Effector CD8-positive, alpha-beta T cell (primary cell): Measurements from ENCODE around the gene SULT2B1.
A peak's percentile ranks its signal among the peaks of the same experiment; 100 is the strongest.
"Not testable (repeated sequence)": the region's sequence is repeated elsewhere in the genome, so short reads cannot be mapped to it uniquely, and the experiment has no call there.

Experiments used
- DNase-seq: peaks from one replicate; lab custom pipeline; 2025; lab: John Stamatoyannopoulos, UW
- total RNA-seq, 4 experiments: gene quantifications; one replicate each; lab custom pipeline; 2026; lab: John Stamatoyannopoulos, UW

SULT2B1 gene
- total RNA-seq: 0 reads per million in 4 experiments

GRCh38 chr19:48551437-48552302, at the start of gene SULT2B1:
TSS of gene SULT2B1 (plus strand) at chr19:48552172. CDS start at chr19:48552253, 81 bp downstream.
- no peak for DNase-seq

DNA sequence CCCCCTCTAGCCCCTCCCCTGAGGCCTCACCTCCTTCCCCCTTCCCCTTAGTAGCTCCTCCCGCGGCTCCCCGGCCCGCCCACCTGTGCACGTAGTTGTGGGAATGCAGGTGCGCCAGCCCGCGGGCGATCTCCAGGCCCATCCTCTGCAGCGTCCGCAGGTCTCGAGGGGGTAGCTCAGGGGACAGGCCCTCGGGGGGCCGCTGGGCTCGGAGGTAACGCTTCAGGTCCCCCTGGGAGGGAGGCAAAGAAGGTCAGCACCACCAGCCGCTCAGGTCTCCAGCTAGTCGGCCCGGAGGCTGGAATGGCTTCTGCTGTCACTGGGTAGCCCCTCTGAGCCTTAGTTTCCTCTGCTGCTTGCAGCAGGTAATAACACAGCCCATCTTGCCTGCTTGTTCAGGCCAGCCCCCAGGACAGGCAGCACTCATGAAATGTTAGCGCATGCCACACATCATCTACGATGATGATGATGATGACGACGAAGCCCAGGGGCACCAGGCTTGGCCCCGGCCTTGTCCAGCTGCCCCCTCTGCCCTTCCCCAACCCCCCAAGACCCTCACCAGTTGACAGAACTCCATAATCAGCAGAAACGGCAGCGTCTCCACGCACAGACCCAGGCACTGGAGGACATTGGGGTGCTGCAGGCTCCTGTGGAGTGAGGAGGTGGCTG, 49.5 kb upstream of the SULT2B1 start:
- no peak for DNase-seq

GRCh38 chr19:48506138-48506733, 45.7 kb upstream of the SULT2B1 start:
- no peak for DNase-seq

GRCh38 chr19:48507911-48508439, 44.0 kb upstream of the SULT2B1 start:
- DNase-seq: no peak

- DNase-seq: no peak
Observed at GRCh38 chr19:48508729-48509411, 43.1 kb upstream of the SULT2B1 start.

DNA sequence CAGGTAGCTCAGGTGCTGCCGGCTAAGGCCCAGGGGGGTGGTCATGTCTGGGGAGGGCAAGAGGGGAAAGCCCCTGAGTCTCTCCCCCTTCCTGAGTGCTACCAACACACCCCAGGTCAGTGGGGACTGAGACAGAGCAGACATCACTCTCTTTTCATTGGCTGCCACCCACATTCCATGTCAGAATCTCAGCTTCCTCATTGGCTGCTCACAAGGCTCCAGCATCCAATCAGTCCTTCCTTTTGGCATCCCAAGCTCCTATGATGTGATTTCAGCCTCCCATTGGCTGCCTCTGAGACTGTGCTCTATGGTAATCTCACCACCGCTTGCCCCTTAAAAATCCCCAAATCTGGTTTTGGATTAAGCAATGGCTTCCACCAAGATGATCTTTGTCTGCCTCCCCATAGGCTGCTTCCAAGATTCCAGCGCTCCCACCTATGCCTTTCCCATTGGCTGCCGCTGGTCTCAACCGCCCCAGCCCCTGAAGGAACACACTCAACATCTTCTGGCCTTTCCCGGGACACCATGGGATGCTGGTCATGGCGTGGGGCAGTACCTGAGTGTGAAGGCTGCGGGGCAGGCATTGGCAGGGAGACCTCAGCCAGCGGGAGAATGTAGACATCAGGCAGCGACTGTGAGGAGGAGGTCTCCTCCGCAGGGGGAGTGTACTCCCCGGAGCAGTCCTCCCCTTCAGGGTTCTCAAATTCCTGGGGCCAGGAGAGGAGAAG, 42.3 kb upstream of the SULT2B1 start:
- no peak for DNase-seq

DNA sequence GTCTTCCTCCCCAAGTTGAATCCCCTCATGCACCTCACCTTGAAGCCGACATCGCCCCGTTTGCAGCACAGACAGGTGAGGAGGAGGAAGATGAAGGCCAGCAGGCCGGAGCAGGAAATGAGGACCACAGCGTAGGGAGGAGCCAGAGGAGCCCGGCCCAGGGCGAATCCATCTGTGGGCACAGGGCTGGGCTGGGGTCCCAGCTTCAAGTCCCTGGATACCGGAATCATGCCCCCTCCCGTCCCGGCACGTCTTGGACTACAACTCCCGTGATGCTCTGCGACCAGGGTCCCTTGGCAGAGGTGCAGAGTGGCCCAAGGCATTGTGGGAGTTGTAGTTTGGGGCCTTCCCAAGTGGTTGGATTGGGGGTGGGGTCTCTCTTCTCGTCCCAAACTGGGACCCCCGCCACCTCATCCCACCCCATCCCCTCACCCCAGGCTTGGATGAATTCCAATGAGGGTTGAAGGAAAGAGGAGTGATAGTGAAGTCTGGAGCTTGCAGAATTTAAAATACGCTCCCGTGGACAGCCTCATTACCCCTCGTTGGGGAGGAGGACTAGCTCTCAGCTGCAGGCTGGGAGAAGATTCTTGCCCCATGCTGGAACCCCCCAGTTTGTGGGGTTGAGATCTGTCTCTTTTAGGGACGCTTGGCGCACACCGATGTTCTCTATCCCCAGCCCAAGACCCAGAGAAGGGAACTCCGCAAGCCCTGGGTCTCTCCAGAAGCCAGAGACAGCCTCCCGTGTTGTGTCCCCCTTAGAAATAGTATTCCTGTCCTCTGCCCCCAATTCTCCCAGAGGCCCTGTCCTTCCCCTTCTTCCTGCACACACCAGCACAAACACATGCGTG, 41.3 kb upstream of the SULT2B1 start:
- DNase-seq: peak; percentile 70

DNA sequence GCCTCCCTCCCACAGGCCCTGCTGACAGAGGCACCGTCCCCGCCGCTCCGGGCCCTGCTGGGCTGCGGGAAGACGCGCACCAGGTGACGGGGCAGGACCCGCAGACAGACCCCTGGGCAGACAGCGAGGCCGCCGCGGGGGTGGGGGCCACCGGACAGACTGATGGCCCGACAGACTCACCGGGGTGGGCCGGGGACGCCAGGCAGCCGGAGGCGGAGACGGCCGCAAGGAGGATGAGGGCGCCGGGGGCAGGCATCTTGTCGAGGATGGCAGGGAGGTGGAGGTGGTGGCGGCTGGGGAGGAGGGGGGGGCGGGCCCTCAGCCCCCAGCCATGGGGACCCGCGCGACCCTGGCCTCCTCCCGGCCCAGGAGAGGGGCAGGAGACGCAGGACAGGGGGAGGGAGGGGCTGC, 40.6 kb upstream of the SULT2B1 start:
- DNase-seq: no peak

DNA sequence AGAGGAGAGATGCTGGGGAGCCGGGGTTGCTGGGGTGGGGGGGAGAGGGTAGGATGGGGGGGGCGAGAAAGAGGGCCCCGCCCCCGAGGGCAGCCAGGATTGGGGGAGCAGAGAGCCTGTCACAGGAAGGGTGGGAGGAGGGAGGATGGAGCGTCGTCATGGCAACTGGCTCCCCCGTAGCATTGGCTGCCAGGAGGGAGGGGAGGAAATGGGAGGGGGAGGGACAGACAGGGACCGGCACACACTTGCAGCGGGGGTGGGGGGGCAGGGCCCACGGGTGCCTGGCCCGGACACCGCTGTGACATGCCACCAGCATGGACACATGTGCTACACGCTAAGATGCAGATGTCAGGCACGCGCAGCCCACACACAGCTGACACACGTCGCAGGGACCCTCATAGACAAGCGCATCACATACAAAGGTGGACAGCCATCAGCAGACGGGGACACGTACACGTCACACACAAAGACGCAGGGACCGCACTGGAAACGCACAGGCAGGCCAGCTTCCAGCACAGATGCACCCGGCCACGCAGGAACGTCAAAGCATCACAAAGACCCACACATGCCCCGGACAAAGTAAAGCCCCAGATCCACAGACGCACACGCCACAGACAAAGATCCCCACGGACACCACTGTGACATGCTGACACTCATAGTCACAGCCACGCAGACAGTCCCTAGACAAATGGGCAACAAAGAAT, 40.0 kb upstream of the SULT2B1 start, which contains the start of gene LMTK3:
Gene LMTK3, minus strand, starts transcription at position 36 of the 704 bp plus-strand sequence. CDS start 259 bp downstream, outside the sequence.
- peak; percentile 81 for DNase-seq

- DNase-seq: no peak
Observed at GRCh38 chr19:48512504-48513288, 39.3 kb upstream of the SULT2B1 start.

- DNase-seq: peak; percentile 49
Observed at GRCh38 chr19:48513289-48514122, 38.5 kb upstream of the SULT2B1 start.

GRCh38 chr19:48514123-48514458, 37.9 kb upstream of the SULT2B1 start:
- no peak for DNase-seq

DNA sequence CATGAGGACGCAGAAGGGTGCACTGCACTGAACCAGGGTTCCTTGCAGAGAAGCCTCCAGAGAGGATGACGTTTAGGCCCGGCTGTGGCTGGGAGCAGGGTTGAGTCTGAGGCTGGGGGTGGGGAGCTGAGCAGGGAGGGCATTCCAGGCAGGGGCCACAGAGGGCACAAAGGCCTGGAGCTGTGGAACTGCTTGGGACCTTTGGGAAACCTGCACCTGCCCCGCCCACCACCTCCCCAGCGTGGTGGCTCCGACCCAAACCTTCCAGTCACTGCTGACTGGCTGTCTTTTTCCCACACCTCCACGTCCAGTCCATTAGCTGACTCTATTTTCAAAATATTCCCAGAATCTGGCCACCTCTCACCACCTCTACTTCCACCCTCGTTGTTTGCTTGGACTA, 35.4 kb upstream of the SULT2B1 start:
- no peak for DNase-seq

DNA sequence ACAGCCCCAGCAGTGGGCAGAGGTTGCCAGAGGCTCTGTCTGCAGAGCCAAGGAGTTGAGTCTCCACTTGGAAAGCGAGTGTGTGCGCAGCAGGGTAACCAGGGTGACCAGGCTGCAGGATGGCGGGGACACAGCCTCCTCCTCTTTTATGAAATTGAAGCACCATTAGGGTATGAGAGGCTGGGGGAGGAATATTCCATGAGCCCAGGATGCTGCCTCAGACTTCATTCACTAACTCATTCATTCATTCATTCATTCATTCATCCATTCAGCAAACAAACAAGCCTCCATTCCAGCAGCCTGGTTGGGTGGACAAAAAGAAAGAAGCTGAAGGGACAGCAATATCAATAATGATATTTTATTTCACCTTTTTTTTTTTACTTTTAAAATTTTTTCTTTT, 33.8 kb upstream of the SULT2B1 start:
- DNase-seq: no peak

- not testable (repeated sequence) for DNase-seq
Observed at GRCh38 chr19:48519426-48519825, 32.5 kb upstream of the SULT2B1 start.

DNA sequence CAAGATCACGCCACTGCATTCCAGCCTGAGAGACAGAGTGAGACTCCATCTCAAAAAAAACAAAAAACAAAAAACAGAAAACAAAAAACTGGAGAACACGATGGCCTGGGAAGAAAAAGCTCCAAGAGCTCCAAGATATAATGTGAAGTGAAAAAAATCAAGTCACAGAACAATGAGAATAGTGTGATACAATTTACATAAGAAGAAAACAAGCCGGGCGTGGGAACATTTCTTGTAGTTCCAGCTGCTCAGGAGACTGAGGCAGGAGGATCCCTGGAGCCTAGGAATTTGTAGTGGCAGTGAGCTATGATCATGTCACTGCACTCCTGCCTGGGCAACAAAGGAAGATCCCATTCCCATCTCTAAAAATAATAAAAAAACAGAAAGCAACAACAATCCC, 31.8 kb upstream of the SULT2B1 start:
- DNase-seq: no peak

- no peak for DNase-seq
Observed at GRCh38 chr19:48524221-48524620, 27.8 kb upstream of the SULT2B1 start.

- DNase-seq: no peak
Observed at GRCh38 chr19:48524732-48525131, 27.2 kb upstream of the SULT2B1 start.
